CD4-positive, alpha-beta T cell treated with Interleukin-6 at 100 ng/mL for 8 hours (primary cell): ENCODE data around the gene TMEM108.

Experiments used
- DNase-seq: peaks from one replicate; pipeline ENCODE4 v3.0.0-alpha.2; 2020; ENCODE audit warnings: mixed read lengths, low spot score

TMEM108 gene

DNA sequence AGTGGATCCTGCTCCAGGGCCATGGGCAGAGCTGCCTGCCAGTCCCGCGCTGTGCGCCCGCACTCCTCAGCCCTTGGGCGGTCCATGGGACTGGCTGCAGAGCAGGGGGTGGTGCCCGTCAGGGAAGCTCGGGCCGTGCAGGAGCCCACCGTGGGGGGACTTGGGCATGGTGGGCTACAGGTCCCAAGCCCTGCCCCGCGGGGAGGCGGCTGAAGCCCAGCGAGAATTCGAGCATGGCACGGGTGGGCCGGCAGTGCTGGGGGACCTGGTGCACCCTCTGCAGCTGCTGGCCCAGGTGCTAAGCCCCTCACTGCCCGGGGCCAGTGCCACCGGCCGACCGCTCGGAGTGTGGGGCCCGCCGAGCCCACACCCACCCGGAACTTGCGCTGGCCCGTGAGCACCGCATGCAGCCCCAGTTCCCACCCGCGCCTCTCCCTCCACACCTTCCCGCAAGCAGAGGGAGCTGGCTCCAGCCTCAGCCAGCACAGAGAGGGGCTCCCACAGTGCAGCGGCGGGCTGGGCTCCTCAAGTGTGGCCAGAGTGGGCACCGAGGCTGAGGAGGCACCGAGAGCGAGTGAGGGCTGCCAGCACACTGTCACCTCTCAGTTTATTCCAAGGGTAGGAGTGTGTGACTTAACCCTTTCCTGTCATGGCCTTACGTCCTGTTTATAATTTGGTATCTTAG is 129.3 kb downstream of the TMEM108 start:
- no peak for DNase-seq

DNA sequence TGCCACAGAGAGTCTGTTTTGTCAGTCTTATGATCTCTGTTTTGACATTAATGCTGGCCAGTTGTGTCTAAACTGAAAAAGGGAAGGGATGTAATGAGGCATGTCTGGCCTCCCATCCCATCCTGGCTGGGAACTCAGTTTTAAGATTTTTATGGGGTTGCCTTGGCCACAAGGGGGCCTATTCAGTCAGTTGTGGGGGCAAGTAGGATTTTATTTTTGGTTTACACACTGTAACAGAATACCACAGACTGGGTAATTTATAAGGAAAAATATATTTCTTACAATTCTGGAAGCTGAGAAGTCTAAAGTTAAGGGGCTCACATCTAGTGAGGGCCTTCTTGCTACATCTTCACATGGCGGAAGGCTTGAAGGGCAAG is 129.8 kb downstream of the TMEM108 start:
- no peak for DNase-seq

DNA sequence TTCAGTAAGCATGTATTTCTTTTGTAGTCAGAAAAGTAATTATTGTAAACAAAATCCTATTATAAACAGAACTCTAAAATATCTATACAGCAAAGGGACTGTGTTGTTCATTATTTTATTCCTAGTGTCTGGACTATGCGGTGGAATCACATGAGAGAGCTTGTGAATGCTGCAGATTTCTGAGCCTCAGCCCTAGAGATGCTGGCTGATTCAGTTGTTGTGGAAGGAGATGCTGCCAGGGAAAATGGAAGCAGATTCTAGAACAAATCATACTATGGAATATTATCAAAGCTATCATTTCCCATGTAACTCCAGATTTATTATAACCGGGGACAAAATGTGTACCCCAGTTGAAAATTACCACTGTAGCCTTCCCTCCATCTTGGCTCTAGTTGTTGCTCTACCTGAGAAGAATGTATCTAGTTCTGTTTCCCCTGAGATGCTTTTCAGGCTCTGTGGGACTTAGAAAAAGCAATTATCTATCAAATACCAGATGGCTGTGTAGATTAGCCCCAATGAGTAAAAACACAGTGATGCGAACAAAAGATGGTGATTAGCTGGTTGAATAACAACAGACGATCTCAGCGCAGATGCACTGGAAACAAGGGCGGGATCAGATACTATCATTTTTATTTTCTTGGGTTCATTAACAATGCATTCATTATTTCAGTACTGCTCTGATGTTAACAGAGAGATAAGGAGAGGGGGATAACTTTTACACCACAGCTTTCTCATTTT is 131.3 kb downstream of the TMEM108 start:
- no peak for DNase-seq

DNA sequence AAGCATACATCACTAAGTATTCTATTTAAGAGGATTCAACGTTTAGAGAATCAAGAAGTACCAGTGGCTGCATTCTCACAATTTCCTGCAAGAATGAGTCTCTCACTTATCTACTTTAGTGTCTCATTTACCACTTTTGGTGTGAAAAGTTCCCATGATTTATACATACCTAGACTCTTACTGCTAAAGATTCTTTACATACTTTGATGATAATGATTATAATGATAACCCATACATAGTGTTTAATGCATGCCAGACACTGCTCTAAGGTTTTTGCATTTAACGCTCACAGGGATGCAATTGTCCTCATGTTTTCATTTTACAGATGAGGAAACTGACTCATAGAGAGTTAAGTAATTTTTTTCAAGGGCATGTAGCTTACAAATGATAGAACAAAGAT is 133.6 kb downstream of the TMEM108 start:
- no peak for DNase-seq

DNA sequence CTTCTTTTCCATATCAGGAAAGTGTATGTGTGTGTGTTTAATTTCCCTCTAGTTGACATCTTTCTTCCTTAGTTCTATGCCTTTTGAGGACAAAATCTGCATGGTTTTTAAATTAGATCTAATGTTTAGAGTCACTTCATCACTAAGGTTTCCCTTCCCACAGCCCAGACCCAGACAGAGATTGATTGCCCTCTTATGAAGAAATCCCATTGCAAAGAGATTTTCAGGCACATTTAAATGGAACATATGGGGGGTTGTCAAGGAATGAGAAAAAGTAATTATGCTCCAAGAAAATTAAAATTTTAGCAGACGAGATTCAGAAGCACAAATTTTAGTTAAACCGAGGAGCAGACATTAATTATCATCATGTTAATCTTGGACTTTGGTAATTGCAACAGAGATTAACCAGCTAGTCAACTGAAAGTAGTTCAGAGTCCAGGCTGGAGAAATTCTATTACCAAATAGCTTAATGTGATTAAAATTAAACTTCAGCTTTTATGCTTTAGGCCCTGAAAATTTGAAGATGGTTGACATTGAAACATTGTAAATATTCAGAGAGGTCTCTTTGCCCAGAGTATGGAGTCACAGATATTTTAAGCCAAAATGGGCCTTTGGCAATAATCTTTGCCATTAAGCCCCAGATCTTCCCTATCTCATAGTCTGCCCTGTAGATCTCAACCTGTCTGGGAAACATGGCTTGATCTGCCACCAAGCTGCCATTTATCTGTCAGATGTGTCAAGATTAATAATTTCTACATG is 143.4 kb downstream of the TMEM108 start:
- no peak for DNase-seq

DNA sequence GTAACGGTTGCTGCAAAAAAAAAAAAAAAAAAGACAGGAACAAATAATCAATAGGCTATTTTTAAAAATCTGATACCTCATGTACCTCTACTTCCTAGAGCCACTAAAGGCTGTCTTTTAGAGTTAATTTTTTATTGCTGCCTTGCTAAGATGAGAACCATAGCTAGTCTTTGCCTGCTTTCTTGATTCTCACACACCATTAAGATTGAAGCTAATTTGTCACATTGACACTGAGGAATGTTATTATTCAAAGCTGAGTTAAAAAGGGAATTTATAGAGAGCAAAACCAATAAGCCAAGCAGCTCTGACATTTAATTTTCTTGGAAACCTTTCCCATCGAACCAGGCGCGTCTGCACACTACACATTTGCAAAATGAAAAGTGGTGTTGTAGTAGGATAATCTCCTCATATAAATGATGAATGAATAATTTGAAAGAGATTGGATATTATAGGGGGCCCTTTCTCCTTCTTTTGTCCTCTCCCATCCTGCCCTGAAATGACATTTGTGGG is 149.7 kb downstream of the TMEM108 start:
- no peak for DNase-seq

DNA sequence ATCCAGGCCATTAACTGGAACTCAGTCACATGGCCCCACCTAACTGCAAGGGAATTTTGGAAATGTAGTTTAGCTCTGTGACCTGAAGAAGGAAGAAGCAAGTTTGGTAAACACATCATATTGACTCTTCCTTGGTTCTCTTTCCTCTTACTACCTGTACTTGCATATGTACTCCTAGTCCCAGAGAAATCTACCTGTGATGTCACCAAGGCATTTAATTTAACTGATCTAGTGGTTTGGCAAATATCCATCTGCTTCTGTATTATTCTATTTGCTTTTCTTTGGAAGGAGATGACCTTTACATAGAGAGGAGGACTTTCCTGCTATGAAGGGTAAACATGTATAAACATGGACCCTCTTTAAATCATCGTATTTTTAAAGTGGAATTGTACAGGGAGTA is 150.8 kb downstream of the TMEM108 start:
- no peak for DNase-seq

DNA sequence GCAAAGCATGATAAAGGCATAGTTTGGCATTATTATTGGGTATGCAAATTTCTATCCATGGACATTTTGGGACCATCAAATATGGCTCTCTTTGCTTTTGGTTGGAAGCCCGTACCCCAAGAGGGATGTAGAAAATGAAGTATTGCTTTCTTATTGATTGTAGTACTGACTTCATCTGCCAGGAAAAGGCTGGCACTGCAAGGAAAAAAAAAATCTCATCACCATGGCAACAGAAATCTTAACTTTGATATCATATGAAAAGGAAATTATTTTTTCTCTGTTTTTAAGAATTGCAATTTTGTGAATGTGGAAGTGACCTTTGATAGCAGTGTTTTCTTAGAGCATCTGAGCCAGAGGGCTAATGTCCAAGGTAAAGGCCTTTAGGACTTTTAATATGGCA is 151.7 kb downstream of the TMEM108 start:
- no peak for DNase-seq

DNA sequence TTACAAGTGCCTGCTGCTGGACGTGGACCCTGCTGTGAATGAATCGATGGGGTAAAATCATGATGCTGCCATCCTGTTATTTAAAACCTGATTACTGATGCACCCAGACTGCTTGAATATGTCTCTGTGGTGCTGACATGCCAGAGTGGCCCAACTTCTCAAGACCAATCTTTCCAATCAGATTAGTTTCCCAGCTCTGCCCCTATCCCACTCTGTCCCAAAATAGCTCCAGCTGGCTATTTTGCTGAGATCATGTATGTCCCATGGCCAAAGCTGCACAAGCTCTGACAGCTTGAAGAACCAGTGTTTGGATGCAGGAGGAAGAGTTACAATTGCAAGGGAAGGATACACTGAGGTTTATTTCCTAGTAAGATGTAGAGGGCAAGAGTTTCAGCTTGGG is 153.6 kb downstream of the TMEM108 start:
- DNase-seq: no peak

DNA sequence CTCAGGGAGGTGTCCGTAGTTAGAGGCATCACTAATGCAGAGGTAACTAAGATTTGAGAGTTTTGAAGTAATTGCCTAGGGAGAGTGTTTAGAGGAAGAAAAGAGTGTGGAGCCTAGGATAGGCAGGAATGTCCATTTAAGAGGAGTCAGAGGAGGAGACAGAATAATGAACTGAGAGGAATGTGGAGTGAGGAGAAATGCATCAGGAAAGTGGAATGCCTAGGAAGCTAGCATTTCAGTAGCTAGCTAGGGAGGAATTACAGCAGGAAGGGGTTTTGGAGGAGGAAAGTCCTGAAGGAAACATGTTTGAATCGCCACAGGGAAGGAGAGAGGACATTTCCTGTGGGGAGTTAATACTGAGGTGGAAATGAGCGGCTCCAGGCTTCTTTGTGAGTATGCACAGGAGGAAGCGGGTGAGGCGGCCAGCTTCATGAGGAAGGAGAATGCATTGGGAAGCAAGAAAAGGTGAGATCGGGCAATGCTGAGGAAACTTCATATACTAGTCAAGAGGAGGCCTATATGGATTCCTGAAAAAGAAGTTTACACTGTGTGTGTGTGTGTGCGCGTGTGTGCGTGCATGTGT is 154.3 kb downstream of the TMEM108 start:
- no peak for DNase-seq

DNA sequence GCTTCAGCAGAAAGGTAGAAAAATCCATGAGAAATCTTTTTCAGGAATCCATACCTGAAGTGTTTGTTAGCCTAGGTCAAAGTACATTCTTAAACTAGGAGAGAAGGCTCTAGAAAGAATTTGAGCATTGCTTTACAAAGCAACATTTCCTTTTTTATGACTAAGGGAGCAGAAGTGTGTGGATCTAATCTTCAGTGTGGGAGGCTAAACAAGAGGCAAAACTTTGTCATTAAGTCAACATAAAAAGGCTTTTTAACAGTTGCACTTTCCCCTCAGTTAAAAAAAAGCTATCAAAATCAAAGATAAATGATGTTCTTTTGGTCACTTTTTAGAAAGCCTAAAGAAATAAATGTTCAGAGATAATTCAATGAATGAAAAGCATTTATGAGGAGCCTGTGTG is 154.8 kb downstream of the TMEM108 start:
- no peak for DNase-seq

DNA sequence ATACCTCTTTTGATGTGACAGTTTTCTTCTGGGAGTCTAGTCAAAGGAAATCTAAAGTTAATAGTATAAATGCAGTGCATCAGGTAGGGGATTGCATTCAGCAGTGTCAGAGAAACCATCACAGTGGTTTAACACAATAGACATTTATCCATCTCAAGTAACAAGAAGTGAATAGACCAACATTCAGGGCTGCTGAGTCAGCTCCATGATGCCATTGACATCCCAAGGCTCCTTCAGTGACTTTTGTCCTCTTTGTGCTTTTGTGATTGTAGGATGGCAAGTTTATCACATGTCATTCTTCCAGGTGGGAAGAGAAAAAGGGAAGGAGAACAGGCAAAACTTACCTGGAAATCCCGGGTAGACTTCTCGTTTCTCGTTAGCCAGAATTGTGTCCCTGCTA is 158.3 kb downstream of the TMEM108 start:
- no peak for DNase-seq

DNA sequence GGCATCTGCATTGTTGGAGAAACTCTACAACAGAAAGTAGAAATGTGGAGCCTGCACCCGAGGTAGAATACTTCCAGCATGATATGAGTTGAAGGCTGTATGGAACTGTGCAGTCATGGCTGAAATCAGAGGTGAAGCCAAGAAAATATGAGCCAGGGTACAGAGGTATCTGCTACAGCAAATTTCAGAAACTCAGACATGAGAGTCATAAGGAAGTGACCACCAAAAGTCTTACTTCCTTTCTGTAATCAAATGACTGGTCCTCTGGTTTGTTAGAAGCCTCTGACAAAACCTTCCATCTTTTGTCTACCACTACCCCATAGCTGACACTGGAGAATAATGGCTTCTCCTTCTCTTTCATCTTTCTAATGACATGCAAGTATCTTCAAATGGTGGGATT is 159.4 kb downstream of the TMEM108 start:
- DNase-seq: no peak

DNA sequence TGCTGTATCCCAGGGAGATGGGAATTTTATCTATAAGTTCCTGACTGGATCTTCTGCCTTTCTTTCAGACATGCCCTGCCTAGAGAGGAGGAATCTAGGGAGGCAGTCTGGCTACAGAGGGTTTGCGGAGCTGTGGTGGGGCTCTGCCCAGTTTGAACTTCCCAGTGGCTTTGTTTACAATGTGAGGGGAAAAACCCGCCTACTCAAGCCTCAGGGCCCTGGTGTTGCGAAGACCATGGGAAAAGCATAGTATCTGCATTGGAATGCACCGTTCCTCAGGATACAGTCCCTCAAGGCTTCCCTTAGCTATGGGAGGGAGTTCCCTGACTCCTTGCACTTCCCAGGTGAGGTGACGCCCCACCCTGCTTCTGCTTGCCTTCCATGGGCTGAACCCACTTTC is 168.7 kb downstream of the TMEM108 start:
- DNase-seq: no peak

DNA sequence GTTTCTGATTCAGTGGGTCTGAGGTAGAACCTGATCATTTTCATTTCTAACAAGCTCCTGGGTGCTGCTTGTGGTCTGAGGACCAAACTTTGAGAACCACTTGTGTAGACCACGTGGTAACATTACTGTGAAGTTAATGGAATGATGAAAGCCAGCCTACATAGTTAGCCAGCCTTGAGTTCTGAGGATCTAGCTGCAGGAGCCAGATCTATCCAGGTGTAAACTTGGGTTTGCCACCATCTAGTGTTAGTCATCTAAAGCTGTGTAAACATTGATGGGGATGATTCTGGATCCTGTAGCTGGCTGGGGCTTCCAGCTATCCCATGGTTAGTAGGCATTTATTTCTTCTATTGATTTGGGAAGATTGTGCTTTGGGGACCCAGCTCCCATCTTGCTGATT is 170.0 kb downstream of the TMEM108 start:
- no peak for DNase-seq

DNA sequence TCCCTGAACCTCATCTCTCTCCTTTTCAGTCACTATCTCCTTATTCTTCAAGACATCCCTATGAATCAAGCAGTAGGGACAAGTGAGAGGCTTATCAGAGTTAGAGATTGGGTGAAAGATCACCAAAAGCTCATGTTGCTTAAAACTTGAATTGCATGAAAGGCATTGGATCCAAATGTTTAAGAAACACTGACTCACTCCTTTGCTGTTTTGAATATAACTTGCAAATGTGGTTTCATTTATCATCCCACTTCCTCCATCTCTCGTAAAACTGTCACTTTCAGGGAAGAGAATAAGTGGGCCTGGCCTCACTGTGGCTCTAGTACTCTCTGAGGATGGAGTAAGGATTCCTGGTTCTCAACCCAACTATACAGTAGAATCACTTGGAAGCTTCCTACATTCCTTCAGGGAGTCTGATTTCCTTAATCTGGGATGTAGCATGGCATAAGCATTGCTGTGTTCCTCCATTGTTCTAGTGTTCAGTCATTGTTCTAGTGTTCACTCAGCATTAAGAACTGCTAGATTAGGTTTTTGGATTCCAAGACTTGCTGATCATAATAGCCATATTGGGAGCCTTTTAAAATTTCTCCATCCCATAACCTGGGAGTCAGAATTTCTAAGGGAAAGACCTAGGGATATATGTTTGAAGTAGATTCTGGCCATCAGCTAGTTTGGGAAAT is 171.8 kb downstream of the TMEM108 start:
- no peak for DNase-seq

DNA sequence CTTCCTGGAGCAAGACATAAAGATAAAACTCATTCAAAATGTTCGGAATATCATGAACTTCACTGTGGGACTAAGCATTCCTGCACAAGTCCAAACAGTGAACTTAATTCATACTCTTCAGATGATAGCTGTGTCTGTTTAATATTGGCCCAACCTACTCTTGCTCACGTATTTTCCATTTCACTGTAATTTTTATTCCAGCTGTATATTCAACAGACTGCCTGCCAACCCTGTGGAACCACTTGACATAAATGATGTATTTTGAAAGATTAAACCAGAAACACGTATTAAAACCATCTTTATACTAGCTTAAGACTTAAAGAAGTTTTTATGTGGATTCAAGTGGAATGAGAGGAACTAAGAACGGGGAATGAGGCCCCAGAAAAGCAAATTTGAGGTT is 172.5 kb downstream of the TMEM108 start:
- DNase-seq: no peak

DNA sequence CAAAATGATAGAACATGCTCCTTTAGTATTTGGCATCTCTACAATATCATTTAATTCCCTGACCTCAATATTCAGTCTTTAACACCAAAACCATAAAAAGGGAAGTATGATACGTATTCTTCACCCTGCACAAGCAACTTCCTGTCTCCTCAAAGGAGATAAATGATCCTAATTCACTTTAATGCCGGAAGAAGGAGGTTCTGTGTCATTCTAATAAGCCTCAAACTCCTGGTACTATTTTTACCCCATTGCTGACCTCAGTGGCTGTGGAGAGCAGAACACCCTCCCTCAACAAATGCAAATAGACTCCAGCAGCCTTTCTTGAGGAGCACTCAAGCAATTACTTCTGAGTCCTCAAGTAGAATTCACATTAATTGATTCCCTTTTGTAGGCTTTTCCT is 173.3 kb downstream of the TMEM108 start:
- no peak for DNase-seq

DNA sequence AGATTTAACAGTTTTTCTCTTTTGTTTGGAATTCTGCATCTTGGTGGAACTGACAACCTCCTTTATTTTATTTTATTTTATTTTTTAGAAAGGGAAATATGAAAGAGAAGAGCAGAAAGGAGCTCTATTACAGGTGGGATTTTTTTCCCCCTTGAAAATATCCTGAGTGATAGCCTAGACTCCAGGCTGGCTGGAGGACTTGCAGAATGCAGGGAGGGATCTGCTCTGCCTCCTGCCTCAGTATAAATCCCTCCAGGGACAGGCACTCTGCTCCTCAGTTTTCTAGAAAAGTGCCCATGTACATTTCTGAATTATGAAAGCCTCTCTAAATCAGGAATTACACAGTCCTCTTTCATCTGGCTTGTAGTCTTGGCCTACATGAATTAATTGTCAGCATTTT is 173.7 kb downstream of the TMEM108 start:
- no peak for DNase-seq

DNA sequence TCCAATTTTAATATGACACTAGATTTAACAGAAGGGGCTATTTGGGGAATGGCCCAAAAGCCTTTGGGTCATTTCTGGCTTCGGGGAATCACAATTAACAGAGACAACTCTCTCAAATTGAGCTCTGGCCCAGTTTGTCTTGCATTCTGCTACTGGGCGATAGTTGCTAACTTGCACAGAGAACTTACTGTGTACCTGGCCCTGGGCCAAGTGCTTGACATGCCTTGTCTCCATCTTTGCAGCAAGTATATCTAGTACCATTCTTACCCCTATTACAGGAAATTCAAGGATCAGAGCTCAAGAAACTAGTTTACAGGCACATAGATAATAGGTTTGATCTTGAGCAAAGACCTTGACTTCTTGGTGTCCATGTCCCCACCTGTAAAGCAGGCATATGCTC is 175.7 kb downstream of the TMEM108 start:
- no peak for DNase-seq

DNA sequence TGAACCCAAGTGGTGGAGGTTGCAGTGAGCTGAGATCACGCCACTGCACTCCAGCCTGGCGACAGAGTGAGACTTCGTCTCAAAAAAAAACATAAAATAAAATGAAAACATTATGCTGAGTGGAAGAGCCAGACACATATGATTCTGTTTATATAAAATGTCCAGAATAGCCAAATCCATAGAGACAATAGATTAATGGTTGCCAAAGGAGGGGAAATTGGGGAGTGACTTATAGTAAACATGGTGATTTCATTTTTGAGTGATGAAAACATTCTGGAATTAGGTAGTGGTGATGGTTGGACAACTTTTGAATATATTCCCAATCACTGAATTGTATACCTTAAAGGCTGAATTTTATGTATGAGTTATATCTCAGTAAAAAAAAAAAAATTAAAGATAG is 189.6 kb downstream of the TMEM108 start:
- DNase-seq: no peak

DNA sequence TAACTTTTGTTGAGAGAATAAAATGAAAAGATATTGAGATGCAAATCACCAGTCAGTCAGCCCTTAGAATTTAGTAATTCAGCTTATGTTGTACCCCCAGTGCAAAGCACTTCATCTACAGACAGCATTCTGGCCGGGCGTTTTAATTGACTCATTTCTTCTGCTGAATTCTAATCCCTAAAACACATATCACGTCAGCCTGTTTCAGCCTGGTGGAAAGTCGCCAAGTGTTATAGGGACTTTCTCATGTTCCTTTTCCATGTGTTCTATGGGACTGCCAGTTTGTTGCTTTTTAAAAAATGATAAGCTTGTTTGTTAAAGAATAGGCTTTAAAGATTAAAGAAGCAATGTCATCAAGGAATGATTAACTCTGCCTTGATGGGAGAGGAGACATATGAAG is 192.0 kb downstream of the TMEM108 start:
- DNase-seq: no peak
